Measurements from ENCODE around the gene B3GAT3.

The B3GAT3 gene

GRCh38 chr11:62621567-62622470, at the start of gene B3GAT3 (continued):
- TF ChIP-seq CTCF (tag by site-specific recombination; IDR thresholded peaks at IDR 0.05) (peak; percentile 5; the same call in 1 of the 2 replicates), ZBTB20 (tag by site-specific recombination; IDR thresholded peaks at IDR 0.05) (peak; percentile 73), ZNF37A (tag by site-specific recombination; IDR thresholded peaks at IDR 0.05) (no peak), ZNF501 (tag by site-specific recombination; IDR thresholded peaks at IDR 0.05) (0 out of 2 replicates have a peak, but pooled peaks have one; percentile 16), ZNF398 (tag by site-specific recombination; IDR thresholded peaks at IDR 0.05) (peak; percentile 31; the same call in 1 of the 2 replicates), ZNF114 (tag by site-specific recombination; IDR thresholded peaks at IDR 0.05) (no peak), ZNF335 (tag by site-specific recombination; conservative IDR thresholded peaks at IDR 0.05) (peak; percentile 49), KLF1 (tag by site-specific recombination; IDR thresholded peaks at IDR 0.05) (peak; percentile 76), ZNF660 (tag by site-specific recombination; IDR thresholded peaks at IDR 0.05) (peak; percentile 34; the same call in 1 of the 2 replicates), YY1 (tag by site-specific recombination; IDR thresholded peaks at IDR 0.05) (peak; percentile 64; the same call in 1 of the 2 replicates), SP7 (tag by site-specific recombination; IDR thresholded peaks at IDR 0.05) (peak; percentile 62), ZNF76 (tag by site-specific recombination; IDR thresholded peaks at IDR 0.05; ENCODE audit: borderline replicate concordance, low read depth) (no peak), KLF9 (tag by site-specific recombination; IDR thresholded peaks at IDR 0.05; ENCODE audit: low read depth) (peak; percentile 87), ZNF280D (tag by site-specific recombination; IDR thresholded peaks at IDR 0.05) (no peak), ZNF654 (tag by site-specific recombination; IDR thresholded peaks at IDR 0.05; ENCODE audit: low read depth) (no peak), FEZF1 (tag by site-specific recombination; IDR thresholded peaks at IDR 0.05) (peak; percentile 9; the same call in 1 of the 2 replicates), ZNF221 (tag by site-specific recombination; IDR thresholded peaks at IDR 0.05; ENCODE audit: borderline replicate concordance) (no peak), ZBTB11 (tag by site-specific recombination; conservative IDR thresholded peaks at IDR 0.05; ENCODE audit: low read depth) (peak; percentile 97), ZNF692 (tag by site-specific recombination; IDR thresholded peaks at IDR 0.05) (peak; percentile 21; the same call in 1 of the 2 replicates), ZNF843 (tag by site-specific recombination; IDR thresholded peaks at IDR 0.05) (peak; percentile 47; the same call in 1 of the 2 replicates), ZNF350 (tag by site-specific recombination; IDR thresholded peaks at IDR 0.05) (no peak), ZBTB6 (tag by site-specific recombination; IDR thresholded peaks at IDR 0.05) (no peak)
